H1 (cell line): ENCODE data around the gene DAB2IP.

Experiments used
- CTCF ChIP-seq, 3 experiments: IDR thresholded peaks; 1 replicate in 2 of 3; 2 replicates in 1 of 3; pipeline versions ENCODE4 v1.5.1 to v1.6.1; 2011; ENCODE audit warnings: low read length in 3 of 3, mild to moderate bottlenecking in 3 of 3, inconsistent platforms in 2 of 3, low read depth in 1 of 3, moderate library complexity in 1 of 3; ENCODE audit not compliant: insufficient read depth in 1 of 3; ENCODE audit errors: control extremely low read depth in 1 of 3
- JUND ChIP-seq: IDR thresholded peaks from 2 replicates; pipeline ENCODE4 v1.6.1; 2011; ENCODE audit warnings: mild to moderate bottlenecking, improper control_type of control experiment, low read length
- KDM5A ChIP-seq: fragments of 200-600 bp; IDR thresholded peaks from 2 replicates; pipeline ENCODE4 v1.7.1; 2012; ENCODE audit warnings: mild to moderate bottlenecking, low read length, inconsistent platforms, mixed read lengths
- ZNF274 ChIP-seq: IDR thresholded peaks from 2 replicates; pipeline ENCODE4 v1.7.0; 2012; ENCODE audit warnings: low read length, borderline replicate concordance; ENCODE audit errors: extremely low read depth

DNA sequence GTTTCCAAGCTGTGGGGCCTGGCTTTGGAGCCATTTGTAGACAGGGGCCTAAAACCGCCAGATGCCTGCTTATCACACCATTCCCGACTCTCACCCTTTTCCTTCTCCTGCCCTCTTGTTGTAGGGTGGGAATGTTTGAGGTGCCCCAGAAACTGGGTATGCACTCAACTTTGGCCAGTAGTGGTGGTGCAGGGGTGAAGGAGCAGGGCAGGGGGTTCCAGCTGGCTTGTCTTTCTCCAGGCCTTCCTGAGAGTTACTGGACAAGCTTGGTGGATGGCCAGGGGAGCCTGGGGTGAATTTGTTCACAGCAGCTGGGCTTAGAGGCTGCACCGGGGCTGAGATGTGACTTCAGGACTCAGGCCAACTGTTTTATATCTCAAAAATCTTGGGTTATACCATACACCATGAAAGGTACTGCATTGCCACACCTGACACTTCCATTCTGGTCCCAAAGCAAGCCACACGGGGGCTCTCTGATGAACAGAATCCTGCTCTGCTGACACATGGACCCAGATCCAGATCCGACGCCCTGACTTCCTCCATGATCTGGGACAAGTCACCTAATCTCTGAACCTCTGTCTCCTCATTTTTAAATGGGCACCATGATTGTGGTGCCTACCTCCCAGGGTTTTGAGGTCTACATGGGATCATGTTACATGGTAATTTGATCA is 62.1 kb downstream of the DAB2IP start:
- TF ChIP-seq CTCF (IDR thresholded peaks at IDR 0.05; ENCODE audit: control extremely low read depth in 1 of 3, insufficient read depth in 1 of 3, low read depth in 1 of 3, low read length in 3 of 3), result no peak
- no peak for TF ChIP-seq KDM5A
- TF ChIP-seq JUND, result no peak
- no peak for TF ChIP-seq ZNF274
